Measurements from ENCODE around the gene TAS1R2. TPM values are rescaled to one million over a fixed set of nuclear protein-coding genes. Genes with fewer than 3 reads are reported as not detected.

TAS1R2 gene
- total RNA-seq, 2 donors from 2014 or later, result not detected

DNA sequence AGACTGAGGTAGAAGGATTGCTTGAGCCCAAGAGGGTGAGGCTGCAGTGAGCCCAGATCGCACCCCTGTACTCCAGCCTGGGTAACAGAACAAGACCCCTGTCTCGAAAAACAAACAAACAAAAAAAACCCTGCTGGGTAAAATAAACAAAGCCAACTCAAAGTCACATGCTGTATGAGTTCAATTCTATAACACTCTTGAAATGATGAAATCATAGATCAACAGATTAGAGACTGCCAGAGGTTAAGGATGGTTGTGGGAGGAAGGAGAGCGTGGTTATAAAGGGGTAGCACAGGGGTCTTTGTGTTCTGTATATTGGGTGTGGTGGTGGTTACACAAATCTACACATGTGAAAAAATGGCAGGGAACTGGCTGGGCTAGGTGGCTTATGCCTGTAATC lies 62.5 kb downstream of the TAS1R2 start:
- Histone ChIP-seq H3K4me3 (no peak overlapping the region), H3K27me3 (no peaks in the 10 kb centered on the region), H3K4me1 (no peaks in the 10 kb centered on the region), H3K9me3 (no peaks in the 10 kb centered on the region), H3K27ac (no peak overlapping the region), H3K36me3 (replicated peaks in 1 of 2; ENCODE audit: insufficient read depth in 1 of 2, low read depth in 2 of 2) (no peaks in the 10 kb centered on the region)
- intact Hi-C loops (cut with DNase I), result no loop called here
- no peak for TF ChIP-seq POLR2A (IDR thresholded peaks at IDR 0.05)
- TF ChIP-seq, protein P1, sequence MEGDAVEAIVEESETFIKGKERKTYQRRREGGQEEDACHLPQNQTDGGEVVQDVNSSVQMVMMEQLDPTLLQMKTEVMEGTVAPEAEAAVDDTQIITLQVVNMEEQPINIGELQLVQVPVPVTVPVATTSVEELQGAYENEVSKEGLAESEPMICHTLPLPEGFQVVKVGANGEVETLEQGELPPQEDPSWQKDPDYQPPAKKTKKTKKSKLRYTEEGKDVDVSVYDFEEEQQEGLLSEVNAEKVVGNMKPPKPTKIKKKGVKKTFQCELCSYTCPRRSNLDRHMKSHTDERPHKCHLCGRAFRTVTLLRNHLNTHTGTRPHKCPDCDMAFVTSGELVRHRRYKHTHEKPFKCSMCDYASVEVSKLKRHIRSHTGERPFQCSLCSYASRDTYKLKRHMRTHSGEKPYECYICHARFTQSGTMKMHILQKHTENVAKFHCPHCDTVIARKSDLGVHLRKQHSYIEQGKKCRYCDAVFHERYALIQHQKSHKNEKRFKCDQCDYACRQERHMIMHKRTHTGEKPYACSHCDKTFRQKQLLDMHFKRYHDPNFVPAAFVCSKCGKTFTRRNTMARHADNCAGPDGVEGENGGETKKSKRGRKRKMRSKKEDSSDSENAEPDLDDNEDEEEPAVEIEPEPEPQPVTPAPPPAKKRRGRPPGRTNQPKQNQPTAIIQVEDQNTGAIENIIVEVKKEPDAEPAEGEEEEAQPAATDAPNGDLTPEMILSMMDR (IDR thresholded peaks at IDR 0.05), result no peak
- ATAC-seq (no peak), DNase-seq (no peak)
- 68 to 75% methylated on average over 3 of the region's 3 CpGs for WGBS, 2 donors

GRCh38 chr1:18795002-18795689 lies 64.3 kb downstream of the TAS1R2 start:
- Histone ChIP-seq H3K4me3 (no peak overlapping the region), H3K9me3 (no peaks in the 10 kb centered on the region), H3K27me3 (no peaks in the 10 kb centered on the region), H3K27ac (no peak overlapping the region), H3K36me3 (replicated peaks in 1 of 2; ENCODE audit: insufficient read depth in 1 of 2, low read depth in 2 of 2) (no peaks in the 10 kb centered on the region), H3K4me1 (no peaks in the 10 kb centered on the region)
- no peak for TF ChIP-seq POLR2A (IDR thresholded peaks at IDR 0.05)
- intact Hi-C loops (cut with DNase I), result no loop called here
- DNase-seq, result no peak
- 63 to 74% methylated on average over 14 of the region's 14 CpGs for WGBS, 2 donors
- ATAC-seq, result no peak

- H3K27me3 ChIP-seq, result no peaks in the 10 kb centered on the region
- H3K27ac ChIP-seq, result no peak overlapping the region
- H3K9me3 ChIP-seq, result no peaks in the 10 kb centered on the region
- H3K36me3 ChIP-seq (replicated peaks in 1 of 2; ENCODE audit: insufficient read depth in 1 of 2, low read depth in 2 of 2), result no peaks in the 10 kb centered on the region
- H3K4me3 ChIP-seq, result no peak overlapping the region
- no peaks in the 10 kb centered on the region for H3K4me1 ChIP-seq
- no peak for DNase-seq
- intact Hi-C loops (cut with DNase I), result no loop called here
- WGBS, 2 donors, result 29 to 43% methylated on average over 5 of the region's 5 CpGs
- ATAC-seq, result no peak
- TF ChIP-seq, protein P1 (IDR thresholded peaks at IDR 0.05), result no peak
- no peak for TF ChIP-seq POLR2A (IDR thresholded peaks at IDR 0.05)
Observed at GRCh38 chr1:18794561-18794960, 64.9 kb downstream of the TAS1R2 start.

DNA sequence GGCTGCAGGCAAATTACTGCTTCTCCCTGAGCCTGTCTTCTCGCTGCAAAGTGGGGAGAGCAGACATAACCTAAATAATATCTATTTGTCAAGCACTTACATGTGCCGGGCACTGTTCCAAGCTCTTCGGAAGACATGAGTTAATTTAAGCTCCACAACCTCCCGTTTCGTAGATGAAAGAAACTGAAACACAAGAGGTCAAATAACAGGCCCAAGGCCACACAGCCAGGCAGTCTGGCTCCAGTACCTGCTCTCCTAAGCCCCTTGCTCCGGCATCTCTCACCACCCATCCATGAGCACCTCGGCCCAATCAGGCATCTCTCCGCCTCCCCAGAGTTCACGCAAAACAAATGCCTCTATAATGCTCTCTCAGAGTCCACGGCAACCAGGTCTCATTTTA lies 65.4 kb downstream of the TAS1R2 start:
- TF ChIP-seq, protein P1 (IDR thresholded peaks at IDR 0.05), result no peak
- no peak for TF ChIP-seq POLR2A (IDR thresholded peaks at IDR 0.05)
- Histone ChIP-seq H3K4me1 (no peaks in the 10 kb centered on the region), H3K36me3 (replicated peaks in 1 of 2; ENCODE audit: insufficient read depth in 1 of 2, low read depth in 2 of 2) (no peaks in the 10 kb centered on the region), H3K27me3 (no peaks in the 10 kb centered on the region), H3K27ac (no peak overlapping the region), H3K9me3 (no peaks in the 10 kb centered on the region), H3K4me3 (no peak overlapping the region)
- DNase-seq (no peak), ATAC-seq (no peak)
- intact Hi-C loops (cut with DNase I), result no loop called here
- 42% methylated on average over 10 of the region's 10 CpGs for WGBS, 2 donors

DNA sequence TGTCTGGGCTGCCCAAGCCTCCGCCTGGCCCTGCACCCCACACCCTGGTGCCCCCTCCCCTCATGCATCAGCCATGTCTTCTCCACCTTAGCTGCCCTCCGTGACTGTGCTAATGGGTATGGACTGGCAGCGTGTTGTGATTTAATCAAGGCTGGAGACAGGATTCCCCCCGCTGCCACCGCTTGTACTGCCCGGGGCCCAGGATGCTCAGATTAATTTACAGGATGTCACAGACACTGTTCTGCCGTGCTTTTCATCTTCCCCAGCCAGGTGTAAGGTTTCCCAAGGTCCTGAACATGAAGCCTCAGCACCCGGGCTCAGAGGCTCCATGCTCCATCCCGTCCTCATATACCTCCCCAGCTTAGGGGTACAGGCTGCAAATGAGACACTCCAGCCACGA lies 66.3 kb downstream of the TAS1R2 start:
- Histone ChIP-seq H3K9me3 (no peaks in the 10 kb centered on the region), H3K36me3 (replicated peaks in 1 of 2; ENCODE audit: insufficient read depth in 1 of 2, low read depth in 2 of 2) (no peaks in the 10 kb centered on the region), H3K27me3 (peaks cover 0 to 2% of the 10 kb centered on the region in 2 donors), H3K4me3 (no peak overlapping the region), H3K27ac (no peak overlapping the region), H3K4me1 (no peaks in the 10 kb centered on the region)
- TF ChIP-seq POLR2A (IDR thresholded peaks at IDR 0.05), result no peak
- TF ChIP-seq, protein P1 (IDR thresholded peaks at IDR 0.05), result no peak
- intact Hi-C loops (cut with DNase I), result no loop called here
- no peak for ATAC-seq
- no peak for DNase-seq
- 48 to 64% methylated on average over 7 to 10 of the region's 10 CpGs for WGBS, 2 donors
